ENCODE results near the gene PNPT1. TPM values are rescaled to one million over a fixed set of nuclear protein-coding genes. Genes with fewer than 3 reads are reported as not detected.

Gene PNPT1
- total and polyA plus RNA-seq, 9 of the 15 experiments (the other 6 are each of a cell fraction or from before 2014, with no cell fraction given): 46.5 to 104 (median 62.7) TPM

- TF ChIP-seq ZHX1 (conservative IDR thresholded peaks at IDR 0.05; ENCODE audit: low read length) (no peak; the same call in 1 of the 2 replicates), SMARCA4 (IDR thresholded peaks at IDR 0.05) (no peak), SRSF1 (IDR thresholded peaks at IDR 0.05; ENCODE audit: low read depth, low read length) (no peak), ZNF57 (CRISPR knock-in tag; IDR thresholded peaks at IDR 0.05) (no peak), NCOA2 (IDR thresholded peaks at IDR 0.05; ENCODE audit: partially characterized antibody in 2 of 2) (no peak), CEBPG (CRISPR knock-in tag; IDR thresholded peaks at IDR 0.05) (peak; percentile 35; the same call in 1 of the 2 replicates), CEBPG (tag; conservative IDR thresholded peaks at IDR 0.05 in 1 of 2, IDR thresholded peaks at IDR 0.05 in 1 of 2) (peak; percentile 62 to 81), ZNF780A (CRISPR knock-in tag; IDR thresholded peaks at IDR 0.05) (no peak), ZC3H11A (IDR thresholded peaks at IDR 0.05; ENCODE audit: low read depth, low read length) (no peak), TAF1 (IDR thresholded peaks at IDR 0.05; ENCODE audit: control insufficient read depth, extremely low read depth, insufficient read depth, low read length, severe bottlenecking) (peak; percentile 90), ZNF282 (CRISPR knock-in tag; IDR thresholded peaks at IDR 0.05) (no peak), THAP7 (CRISPR knock-in tag; IDR thresholded peaks at IDR 0.05) (no peak), ZNF583 (CRISPR knock-in tag; IDR thresholded peaks at IDR 0.05) (no peak), ZNF3 (CRISPR knock-in tag; IDR thresholded peaks at IDR 0.05) (no peak), EHMT2 (IDR thresholded peaks at IDR 0.05) (peak; percentile 6; the same call in 1 of the 2 replicates), NR2C1 (IDR thresholded peaks at IDR 0.05) (peak; percentile 46), NR2C1 (tag; IDR thresholded peaks at IDR 0.05) (peak; percentile 51; the same call in 1 of the 2 replicates), KLF10 (CRISPR knock-in tag; IDR thresholded peaks at IDR 0.05) (no peak), NFATC3 (IDR thresholded peaks at IDR 0.05) (no peak), HMG20B (CRISPR knock-in tag; IDR thresholded peaks at IDR 0.05) (no peak), POLR2G (IDR thresholded peaks at IDR 0.05; ENCODE audit: low read depth, low read length) (peak; percentile 96), ARHGAP35 (IDR thresholded peaks at IDR 0.05; ENCODE audit: partially characterized antibody) (no peak)
- TF ChIP-seq, protein P1, sequence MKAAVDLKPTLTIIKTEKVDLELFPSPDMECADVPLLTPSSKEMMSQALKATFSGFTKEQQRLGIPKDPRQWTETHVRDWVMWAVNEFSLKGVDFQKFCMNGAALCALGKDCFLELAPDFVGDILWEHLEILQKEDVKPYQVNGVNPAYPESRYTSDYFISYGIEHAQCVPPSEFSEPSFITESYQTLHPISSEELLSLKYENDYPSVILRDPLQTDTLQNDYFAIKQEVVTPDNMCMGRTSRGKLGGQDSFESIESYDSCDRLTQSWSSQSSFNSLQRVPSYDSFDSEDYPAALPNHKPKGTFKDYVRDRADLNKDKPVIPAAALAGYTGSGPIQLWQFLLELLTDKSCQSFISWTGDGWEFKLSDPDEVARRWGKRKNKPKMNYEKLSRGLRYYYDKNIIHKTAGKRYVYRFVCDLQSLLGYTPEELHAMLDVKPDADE (conservative IDR thresholded peaks at IDR 0.05; ENCODE audit: control insufficient read depth, low read depth, low read length): peak; percentile 87
- TF ChIP-seq, protein P2, sequence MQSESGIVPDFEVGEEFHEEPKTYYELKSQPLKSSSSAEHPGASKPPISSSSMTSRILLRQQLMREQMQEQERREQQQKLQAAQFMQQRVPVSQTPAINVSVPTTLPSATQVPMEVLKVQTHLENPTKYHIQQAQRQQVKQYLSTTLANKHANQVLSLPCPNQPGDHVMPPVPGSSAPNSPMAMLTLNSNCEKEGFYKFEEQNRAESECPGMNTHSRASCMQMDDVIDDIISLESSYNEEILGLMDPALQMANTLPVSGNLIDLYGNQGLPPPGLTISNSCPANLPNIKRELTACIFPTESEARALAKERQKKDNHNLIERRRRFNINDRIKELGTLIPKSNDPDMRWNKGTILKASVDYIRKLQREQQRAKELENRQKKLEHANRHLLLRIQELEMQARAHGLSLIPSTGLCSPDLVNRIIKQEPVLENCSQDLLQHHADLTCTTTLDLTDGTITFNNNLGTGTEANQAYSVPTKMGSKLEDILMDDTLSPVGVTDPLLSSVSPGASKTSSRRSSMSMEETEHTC (IDR thresholded peaks at IDR 0.05): no peak
These were observed at the start of gene PNPT1 (continued) for GRCh38 chr2:55693181-55694125.

Measured in K562 (cell line).